HG02852 (cell line): Measurements from ENCODE around the gene TMC7.
"Not testable (repeated sequence)": the region's sequence is repeated elsewhere in the genome, so short reads cannot be mapped to it uniquely, and the experiment has no call there.

Experiments used
- ATAC-seq: cut with Tn5 transposase; IDR thresholded peaks from one replicate; pipeline ENCODE4 v1.9.1; 2021; ENCODE audit warnings: mild to moderate bottlenecking, moderate library complexity; ENCODE audit not compliant: unreplicated experiment

Gene TMC7

GRCh38 chr16:18983565-18984434 is at the start of gene TMC7:
Gene TMC7 (plus strand): TSS chr16:18983934. CDS start chr16:18984064, 130 bp downstream.
- ATAC-seq: no peak

DNA sequence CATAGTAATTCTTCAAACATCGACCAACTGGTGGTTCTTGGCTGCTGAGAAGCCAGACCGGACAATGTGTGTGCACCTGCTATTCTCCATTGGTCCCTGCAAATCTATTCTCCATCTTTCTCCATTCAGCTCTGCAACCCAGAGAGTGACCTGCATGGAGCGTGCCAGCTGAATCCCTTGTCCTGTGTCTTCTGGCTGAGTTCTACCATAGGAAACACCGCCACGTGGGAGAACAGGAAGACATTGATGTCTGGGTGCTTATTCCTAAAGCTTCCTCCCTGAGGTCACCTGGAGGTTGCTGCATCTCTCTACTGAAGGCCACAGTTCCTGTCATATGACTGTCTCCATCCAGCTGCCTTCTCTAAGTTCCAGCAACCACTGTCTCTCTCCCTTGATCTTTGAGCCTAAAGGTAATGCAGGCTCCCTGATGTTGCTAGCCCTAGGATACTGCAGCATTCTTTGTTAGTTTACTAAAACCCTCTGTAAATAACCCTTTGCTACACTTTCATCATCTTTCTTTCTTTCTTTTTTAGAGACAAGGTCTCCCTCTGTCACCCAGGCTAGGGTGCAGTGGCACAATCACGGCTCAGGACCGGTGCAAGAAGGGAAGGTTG is 46.9 kb upstream of the TMC7 start:
- no peak for ATAC-seq

DNA sequence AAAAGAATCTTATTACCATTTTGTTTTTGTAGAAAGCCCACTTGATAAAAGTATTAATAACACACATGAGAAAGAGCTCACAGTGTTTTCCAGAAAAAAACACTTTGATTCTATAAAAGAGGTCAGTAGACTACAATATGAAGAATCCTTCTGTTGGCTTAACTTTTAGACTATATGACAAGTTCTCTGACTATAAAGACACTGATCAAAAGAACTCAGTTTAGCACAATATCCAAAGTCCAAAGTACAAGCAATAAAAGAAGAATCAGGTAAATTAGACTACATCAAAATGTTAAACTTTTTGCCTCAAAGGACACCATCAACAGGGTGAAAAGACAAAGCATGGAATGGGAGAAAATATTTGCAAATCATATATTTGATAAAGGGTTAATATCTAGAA is 46.3 kb upstream of the TMC7 start:
- ATAC-seq: no peak

- ATAC-seq: no peak
Observed at GRCh38 chr16:18938986-18939385, 44.7 kb upstream of the TMC7 start.

GRCh38 chr16:18941471-18941870 is 42.3 kb upstream of the TMC7 start:
- ATAC-seq: no peak

DNA sequence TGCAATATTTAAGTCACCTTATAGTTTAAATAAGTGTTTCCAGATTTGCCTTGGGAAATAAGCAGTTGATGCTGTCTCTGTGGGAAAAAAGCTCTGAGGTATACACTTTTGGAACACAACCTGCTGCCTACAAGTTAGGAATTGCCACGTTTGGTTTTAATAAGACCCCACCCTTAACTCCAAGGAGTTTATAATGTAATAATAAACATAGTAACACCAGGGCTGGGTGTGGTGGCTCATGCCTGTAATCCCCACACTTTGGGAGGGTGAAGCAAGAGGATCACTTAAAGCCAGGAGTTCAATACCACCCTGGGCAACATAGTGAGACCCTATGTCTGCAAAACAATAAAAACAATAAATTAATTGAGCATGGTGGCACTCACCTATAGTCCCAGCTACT is 41.7 kb upstream of the TMC7 start:
- ATAC-seq: no peak

- no peak for ATAC-seq
Observed at GRCh38 chr16:18943414-18943813, 40.3 kb upstream of the TMC7 start.

DNA sequence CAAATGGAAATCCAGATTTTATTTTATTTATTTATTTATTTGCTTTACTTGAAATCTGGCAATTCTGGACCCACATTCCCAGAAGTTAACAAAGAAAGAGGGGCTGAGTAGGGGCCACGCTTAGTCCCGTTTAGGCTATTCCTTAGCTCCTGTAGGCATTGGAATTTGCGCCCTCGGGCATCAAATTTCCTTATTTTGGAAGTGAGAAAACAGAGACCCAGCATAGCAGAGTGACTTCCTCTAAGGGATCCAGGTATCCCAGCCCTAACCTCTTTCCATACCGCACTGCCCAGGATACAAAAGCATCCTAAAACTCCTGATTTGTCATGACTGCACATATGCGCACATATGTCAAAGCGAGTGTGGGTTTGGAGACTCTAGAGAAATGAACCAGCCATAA is 38.5 kb upstream of the TMC7 start:
- ATAC-seq: no peak

- no peak for ATAC-seq
Observed at GRCh38 chr16:18948372-18949020, 35.2 kb upstream of the TMC7 start.

DNA sequence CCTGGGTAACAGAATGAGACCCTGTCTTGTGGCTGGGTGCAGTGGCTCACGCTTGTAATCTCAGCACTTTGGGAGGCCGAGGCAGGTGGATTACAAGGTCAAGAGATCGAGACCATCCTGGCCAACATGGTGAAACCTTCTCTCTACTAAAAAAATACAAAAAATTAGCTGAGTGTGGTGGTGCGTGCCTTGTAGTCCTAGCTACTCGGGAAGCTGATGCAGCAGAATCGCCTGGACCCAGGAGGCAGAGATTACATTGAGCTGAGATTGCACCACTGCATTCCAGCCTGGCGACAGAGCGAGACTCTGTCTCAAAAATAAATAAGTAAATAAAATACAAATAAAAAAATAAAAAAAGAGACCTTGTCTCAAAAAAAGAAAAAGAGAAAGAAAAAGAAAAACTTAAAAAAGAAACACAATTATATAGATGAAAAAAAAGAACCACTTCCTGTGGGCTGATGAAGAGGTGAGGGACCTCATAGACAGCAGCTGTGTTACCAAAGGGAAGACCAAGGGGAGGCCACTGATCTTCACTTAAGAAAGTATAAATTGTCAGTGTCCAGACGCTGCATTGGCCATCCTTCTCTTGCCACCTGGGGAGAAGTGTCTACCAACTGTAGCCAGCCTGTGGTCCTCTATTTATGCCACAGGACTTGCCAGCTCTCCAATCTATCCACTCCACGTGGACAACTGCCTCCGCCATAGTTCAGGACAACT is 33.1 kb upstream of the TMC7 start:
- no peak for ATAC-seq

GRCh38 chr16:18953547-18953946 is 30.2 kb upstream of the TMC7 start:
- no peak for ATAC-seq

GRCh38 chr16:18955874-18956580 is 27.7 kb upstream of the TMC7 start:
- not testable (repeated sequence) for ATAC-seq

- not testable (repeated sequence) for ATAC-seq
Observed at GRCh38 chr16:18956658-18957241, 27.0 kb upstream of the TMC7 start.

DNA sequence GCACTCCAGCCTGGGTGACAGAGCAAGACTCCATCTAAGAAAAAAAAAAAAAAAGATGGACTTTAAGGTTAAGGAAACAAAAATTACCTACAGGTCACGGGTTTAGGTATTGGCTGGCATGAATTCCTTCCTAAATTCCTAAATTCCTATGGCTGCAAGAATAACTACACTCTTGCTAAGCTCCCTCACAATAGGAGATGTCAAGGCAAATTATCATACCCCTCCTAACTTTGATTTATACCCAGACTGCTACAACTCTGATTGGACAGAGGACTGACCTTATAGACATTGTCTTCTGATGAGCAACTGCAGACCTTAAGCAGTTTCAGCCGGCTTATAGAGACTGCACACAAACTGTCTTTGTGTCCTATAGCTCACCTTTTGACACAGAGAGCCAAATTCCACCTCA is 25.1 kb upstream of the TMC7 start:
- ATAC-seq: no peak

DNA sequence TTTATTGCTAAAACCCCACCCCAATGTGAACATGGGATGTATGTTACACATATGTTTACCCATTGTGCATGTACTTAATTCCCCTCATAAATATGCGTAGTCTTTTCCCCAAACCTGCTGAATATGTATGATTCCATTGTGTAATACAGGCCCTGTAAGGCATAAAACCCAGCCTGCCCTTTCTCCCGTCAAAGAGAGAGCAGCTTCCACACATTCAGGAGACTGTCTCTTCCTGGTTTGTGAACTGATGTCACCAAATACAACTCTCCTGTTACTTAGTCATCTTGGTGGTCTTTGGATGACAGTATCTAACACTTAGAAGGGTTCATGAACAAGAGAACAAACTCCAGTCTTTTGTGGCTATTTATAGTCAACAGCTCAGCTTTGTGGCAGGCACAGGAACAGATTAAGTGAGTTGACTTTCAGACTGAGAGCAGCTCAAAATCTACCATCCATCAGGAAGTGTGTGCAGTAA is 24.7 kb upstream of the TMC7 start:
- no peak for ATAC-seq

GRCh38 chr16:18965555-18965954 is 18.2 kb upstream of the TMC7 start:
- no peak for ATAC-seq

DNA sequence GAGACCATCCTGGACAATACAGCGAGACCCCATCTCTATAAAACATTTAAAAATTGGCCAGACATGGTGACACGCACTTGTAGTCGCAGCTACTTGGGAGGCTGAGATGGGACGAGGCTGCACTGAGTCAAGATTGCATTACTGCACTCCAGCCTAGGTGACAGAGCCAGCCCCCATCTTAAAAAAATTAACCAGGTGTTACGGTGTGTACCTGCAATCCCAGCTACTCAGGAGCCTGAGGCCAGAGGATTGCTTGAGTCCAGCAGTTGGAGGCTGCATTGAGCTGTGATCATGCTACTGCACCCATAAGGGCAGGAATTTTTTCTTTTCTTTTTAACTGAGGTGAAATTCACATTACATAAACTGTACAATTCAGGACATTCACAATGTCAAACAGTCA is 16.9 kb upstream of the TMC7 start:
- ATAC-seq: no peak

DNA sequence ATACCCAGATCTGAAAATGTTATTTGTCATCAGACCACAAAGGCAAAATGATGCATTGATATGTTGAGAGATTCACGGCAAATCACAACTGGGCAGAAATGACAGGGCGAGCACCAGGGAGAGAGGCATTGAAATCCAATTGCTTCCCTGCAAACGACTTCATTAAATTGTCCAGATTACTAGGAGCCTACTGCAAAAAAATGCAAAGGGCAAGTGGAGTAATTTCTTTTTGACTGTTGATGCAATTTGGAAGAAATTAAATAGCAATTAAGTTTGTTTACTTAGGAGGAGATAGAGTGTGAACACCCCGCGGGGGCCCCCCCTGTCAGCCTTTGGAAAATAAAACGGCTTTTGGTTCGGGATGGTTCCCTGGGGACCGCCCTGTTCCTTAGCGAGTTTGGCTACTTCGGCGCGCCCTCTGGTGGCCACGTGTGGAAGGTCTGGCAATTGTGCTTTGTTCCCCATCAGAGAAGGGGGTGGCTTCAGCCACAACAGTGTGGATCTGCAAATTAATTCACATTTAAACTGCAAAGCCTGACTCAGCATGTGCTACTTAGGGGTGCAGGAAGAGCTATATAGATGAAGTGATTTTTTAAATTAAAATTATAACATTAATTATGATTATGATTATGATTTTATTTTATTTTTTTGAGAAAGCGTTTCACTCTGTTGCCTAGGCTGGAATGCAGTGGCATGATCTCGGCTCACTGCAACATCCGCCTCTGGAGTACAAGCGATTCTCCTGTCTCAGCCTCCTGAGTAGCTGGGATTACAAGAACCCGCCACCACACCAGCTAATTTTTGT is 14.5 kb upstream of the TMC7 start:
- ATAC-seq: no peak

DNA sequence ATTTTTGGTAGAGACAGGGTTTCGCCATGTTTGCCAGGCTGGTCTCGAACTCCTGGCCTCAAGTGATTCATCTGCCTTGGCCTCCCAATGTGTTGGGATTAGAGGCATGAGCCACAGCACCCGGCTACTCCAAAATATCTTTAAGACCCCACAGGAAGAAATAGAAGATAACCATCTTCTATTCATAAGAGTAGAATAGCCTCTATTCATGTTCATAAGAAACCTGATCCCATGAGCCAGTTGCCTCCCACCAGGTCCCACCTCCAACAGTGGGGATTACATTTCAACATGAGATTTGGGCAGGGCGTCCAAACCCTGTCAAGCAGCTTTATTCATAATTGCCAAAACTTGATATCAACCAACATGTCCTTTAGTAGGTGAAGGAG is 13.9 kb upstream of the TMC7 start:
- ATAC-seq: no peak
